Esophagus squamous epithelium (tissue), 5 donors: ENCODE data around the gene BRPF3. TPM values are rescaled to one million over a fixed set of nuclear protein-coding genes. Genes with fewer than 3 reads are reported as not detected.

Source experiments
- DNase-seq: peaks from one replicate; lab custom pipeline; 2025; lab: John Stamatoyannopoulos, UW
- H3K27ac ChIP-seq, 4 donors: fragments of 200-600 bp; sonication (generic); one replicate each; pipeline ENCODE4 v1.5.1; 2016 to 2019; ENCODE audit warnings: mild to moderate bottlenecking in 1 of 4
- H3K27me3 ChIP-seq, 4 donors: fragments of 200-600 bp; sonication (generic); 1 replicate in 3 of 4; 2 replicates in 1 of 4; pipeline versions ENCODE4 v1.5.1 to v1.6.0; 2017 to 2021; ENCODE audit warnings: antibody characterized with exemption in 1 of 4
- H3K36me3 ChIP-seq, 3 donors: fragments of 200-600 bp; sonication (generic); one replicate each; pipeline ENCODE4 v1.5.1; 2016 to 2019
- H3K4me1 ChIP-seq, 3 donors: fragments of 200-600 bp; sonication (generic); one replicate each; pipeline ENCODE4 v1.5.1; 2017 to 2019
- H3K4me3 ChIP-seq, 4 donors: fragments of 200-600 bp; sonication (generic); 1 replicate in 3 of 4; 2 replicates in 1 of 4; pipeline ENCODE4 v1.5.1; 2016 to 2019; ENCODE audit warnings: mild to moderate bottlenecking in 2 of 4, moderate library complexity in 1 of 4
- H3K9me3 ChIP-seq, 3 donors: fragments of 200-600 bp; sonication (generic); one replicate each; pipeline ENCODE4 v1.5.1; 2016 to 2019
- CTCF ChIP-seq, 6 experiments: fragments of 450-650 bp in 4 of 6; fragments of 200-600 bp in 2 of 6; sonication (generic) in 2 of 6; IDR thresholded peaks; one replicate each; pipeline ENCODE4 v1.5.1; 2016 to 2019; ENCODE audit warnings: antibody characterized with exemption in 6 of 6, mild to moderate bottlenecking in 4 of 6, moderate library complexity in 4 of 6
- POLR2A ChIP-seq, 4 donors: fragments of 450-650 bp; IDR thresholded peaks; one replicate each; pipeline ENCODE4 v1.6.1; 2017; ENCODE audit warnings: antibody characterized with exemption in 4 of 4, mild to moderate bottlenecking in 4 of 4, moderate library complexity in 3 of 4
- WGBS, 2 donors: methylation state at CpG; one replicate each; pipeline ENCODE4 v1.1.5; 2018; 5-methylcytosine and 5-hydroxymethylcytosine counted together
- intact Hi-C: fragments of 100-400 bp; cut with DNase I; formaldehyde crosslinking; loops from one replicate; pipeline ENCODE4 v1.15.0; 2022
- total RNA-seq, 4 donors: library from RNA; depleted of rRNA; stranded (reverse); fragments of >200 nt; gene quantifications; one replicate each; pipeline ENCODE4 v1.1.0, GENCODE V29; 2016
- donor health status: DM: yes; HTN: yes; CAD: no.

The BRPF3 gene
- total RNA-seq, 4 donors from 2014 or later = 6.3 to 16.8 (median 9.9) TPM

GRCh38 chr6:36171573-36171972 is 25.0 kb upstream of the BRPF3 start:
- no peak for DNase-seq
- no peak overlapping the region for H3K4me3 ChIP-seq
- no peaks in the 10 kb centered on the region for H3K27me3 ChIP-seq
- H3K9me3 ChIP-seq = no peaks in the 10 kb centered on the region
- TF ChIP-seq POLR2A (IDR thresholded peaks at IDR 0.05) (no peak), CTCF (IDR thresholded peaks at IDR 0.05) (no peak)
- no peaks in the 10 kb centered on the region for H3K36me3 ChIP-seq
- H3K4me1 ChIP-seq = no peaks in the 10 kb centered on the region
- 78 to 84% methylated on average over 2 of the region's 2 CpGs for WGBS, 2 donors
- H3K27ac ChIP-seq = no peak overlapping the region
- intact Hi-C loops = no loop called here

- no peak for TF ChIP-seq CTCF (IDR thresholded peaks at IDR 0.05)
- Histone ChIP-seq H3K36me3 (no peaks in the 10 kb centered on the region), H3K27ac (no peak overlapping the region), H3K4me1 (no peaks in the 10 kb centered on the region), H3K4me3 (no peak overlapping the region), H3K27me3 (no peaks in the 10 kb centered on the region), H3K9me3 (peaks cover 0 to 2% (median 0%) of the 10 kb centered on the region in 3 donors)
- intact Hi-C loops = no loop called here
- DNase-seq = no peak
Measured at GRCh38 chr6:36177166-36177565, 19.4 kb upstream of the BRPF3 start.

DNA sequence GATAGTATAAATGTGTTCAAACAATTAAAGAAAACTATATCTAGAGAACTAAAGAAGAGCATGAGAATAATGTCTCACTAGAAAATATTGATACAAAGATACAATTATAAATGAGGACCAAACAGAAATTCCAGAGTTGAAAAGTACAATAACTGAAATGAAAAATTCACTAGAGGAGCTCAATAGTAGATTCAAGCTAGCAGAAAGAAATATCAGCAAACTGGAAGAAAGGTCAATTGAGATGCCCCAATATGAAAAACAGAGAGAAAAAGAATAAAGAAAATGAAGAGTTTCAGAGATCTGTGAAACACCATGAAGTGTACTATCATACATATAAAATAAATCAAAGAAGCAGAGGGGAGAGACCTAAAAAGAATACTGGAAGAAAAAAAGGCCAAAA is 18.0 kb upstream of the BRPF3 start:
- no peak for DNase-seq
- Histone ChIP-seq H3K4me1 (no peaks in the 10 kb centered on the region), H3K9me3 (peaks cover 0 to 5% (median 0%) of the 10 kb centered on the region in 3 donors), H3K27ac (no peak overlapping the region), H3K4me3 (no peak overlapping the region), H3K27me3 (no peaks in the 10 kb centered on the region), H3K36me3 (no peaks in the 10 kb centered on the region)
- TF ChIP-seq POLR2A (IDR thresholded peaks at IDR 0.05) = no peak
- no peak for TF ChIP-seq CTCF (IDR thresholded peaks at IDR 0.05)
- intact Hi-C loops = no loop called here

- WGBS, 2 donors = 86 to 94% methylated on average over 1 of the region's 1 CpG
Measured at GRCh38 chr6:36180126-36180525, 16.4 kb upstream of the BRPF3 start.

DNA sequence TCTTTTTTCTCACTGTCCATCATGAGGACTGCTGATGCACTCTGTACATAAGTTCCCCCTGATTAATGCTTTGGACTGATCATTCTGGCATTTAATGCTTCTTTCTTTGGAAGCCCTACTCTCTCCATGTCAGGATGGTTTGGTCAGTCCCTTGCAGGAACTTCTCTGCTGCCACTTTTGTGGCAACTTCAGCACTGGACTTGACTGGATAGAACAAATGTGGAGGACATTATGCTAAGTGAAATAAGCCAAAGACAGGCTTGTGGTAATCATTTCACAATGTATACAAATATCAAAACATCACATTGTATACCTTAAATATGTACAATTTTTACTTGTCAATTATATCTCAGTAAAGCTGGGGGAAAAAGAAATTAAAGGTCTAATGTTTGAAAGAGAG is 12.2 kb upstream of the BRPF3 start:
- Histone ChIP-seq H3K4me3 (no peak overlapping the region), H3K27ac (no peak overlapping the region), H3K9me3 (peaks cover 0 to 5% (median 0%) of the 10 kb centered on the region in 3 donors), H3K4me1 (no peaks in the 10 kb centered on the region), H3K27me3 (no peaks in the 10 kb centered on the region), H3K36me3 (no peaks in the 10 kb centered on the region)
- no peak for DNase-seq
- TF ChIP-seq POLR2A (IDR thresholded peaks at IDR 0.05) (no peak), CTCF (IDR thresholded peaks at IDR 0.05) (no peak)
- intact Hi-C loops = no loop called here

More at GRCh38 chr6:36180126-36180525, 16.4 kb upstream of the BRPF3 start:
- Histone ChIP-seq H3K36me3 (no peaks in the 10 kb centered on the region), H3K4me1 (no peaks in the 10 kb centered on the region), H3K27ac (no peak overlapping the region), H3K9me3 (peaks cover 0 to 5% (median 0%) of the 10 kb centered on the region in 3 donors), H3K4me3 (no peak overlapping the region), H3K27me3 (no peaks in the 10 kb centered on the region)
- intact Hi-C loops = no loop called here
- no peak for DNase-seq
- TF ChIP-seq POLR2A (IDR thresholded peaks at IDR 0.05) (no peak), CTCF (IDR thresholded peaks at IDR 0.05) (no peak)
